Amniotic epithelial cell (primary cell): ENCODE measurements around the gene KLRF2.
"Not testable (repeated sequence)": the region's sequence is repeated elsewhere in the genome, so short reads cannot be mapped to it uniquely, and the experiment has no call there.

ENCODE experiments used
- DNase-seq: peaks from one replicate; pipeline ENCODE4 v3.0.0-alpha.2; 2010; ENCODE audit warnings: low read depth

The KLRF2 gene, protein sequence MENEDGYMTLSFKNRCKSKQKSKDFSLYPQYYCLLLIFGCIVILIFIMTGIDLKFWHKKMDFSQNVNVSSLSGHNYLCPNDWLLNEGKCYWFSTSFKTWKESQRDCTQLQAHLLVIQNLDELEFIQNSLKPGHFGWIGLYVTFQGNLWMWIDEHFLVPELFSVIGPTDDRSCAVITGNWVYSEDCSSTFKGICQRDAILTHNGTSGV

DNA sequence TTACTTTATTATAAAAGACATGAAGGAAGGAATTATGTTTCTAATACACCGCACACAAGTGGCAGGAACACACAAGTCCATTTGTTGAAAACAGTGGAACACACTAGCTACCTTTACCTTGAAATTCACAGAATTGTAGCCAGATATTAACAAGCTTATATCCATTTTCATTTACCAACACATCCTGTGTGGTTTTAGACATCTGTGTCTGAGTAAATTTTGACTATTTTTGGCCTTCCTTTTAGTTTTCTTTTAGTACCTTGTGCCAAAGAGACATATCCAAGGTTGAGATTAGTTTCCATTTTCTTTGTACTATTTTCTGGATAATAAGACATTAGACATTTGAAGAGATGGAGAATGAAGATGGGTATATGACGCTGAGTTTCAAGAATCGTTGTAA is at the start of gene KLRF2:
TSS of gene KLRF2 (plus strand) at position 244 of the 400 bp plus-strand sequence. CDS start at position 351, 107 bp downstream.
- no peak for DNase-seq

DNA sequence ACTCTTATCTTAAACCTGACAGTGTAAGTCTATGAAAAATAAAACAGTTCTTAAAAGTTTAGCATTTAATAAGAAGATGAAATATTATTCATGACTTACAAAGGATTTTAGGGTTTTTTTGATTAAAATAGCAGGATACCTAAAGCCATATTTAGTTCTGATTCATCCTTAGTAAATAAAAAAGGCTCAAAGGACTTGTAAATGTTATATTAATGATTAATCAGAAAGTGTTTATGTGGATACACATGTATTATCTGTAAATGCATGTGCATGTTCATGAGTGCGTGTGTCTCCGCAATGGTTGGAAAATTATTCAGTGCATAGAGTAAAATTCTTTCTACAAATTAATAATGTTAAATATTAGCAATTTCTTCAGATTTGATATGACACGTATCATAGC is 49.6 kb upstream of the KLRF2 start:
- DNase-seq = no peak

GRCh38 chr12:9843407-9843806 is 37.9 kb upstream of the KLRF2 start:
- DNase-seq = peak; percentile 22

- no peak for DNase-seq
Measured at GRCh38 chr12:9848899-9849298, 32.4 kb upstream of the KLRF2 start.

DNA sequence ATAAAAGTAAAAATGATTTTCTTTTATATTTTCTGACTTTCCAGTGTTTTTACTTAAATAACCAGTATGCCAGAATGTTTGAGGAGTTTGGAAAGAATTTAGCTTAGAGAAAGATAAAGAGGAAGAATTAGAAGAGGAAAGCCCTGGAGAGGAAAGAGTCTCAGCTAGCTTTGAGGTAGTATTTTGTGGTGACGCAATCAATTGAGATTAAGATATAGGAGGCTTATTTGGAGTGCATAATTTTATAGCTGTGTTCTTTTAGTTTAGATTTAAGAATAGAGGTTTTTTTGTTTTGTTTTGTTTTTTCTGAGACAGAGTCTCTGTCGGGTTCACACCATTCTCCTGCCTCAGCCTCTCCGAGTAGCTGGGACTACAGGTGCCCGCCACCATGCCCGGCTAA is 30.2 kb upstream of the KLRF2 start:
- no peak for DNase-seq

DNA sequence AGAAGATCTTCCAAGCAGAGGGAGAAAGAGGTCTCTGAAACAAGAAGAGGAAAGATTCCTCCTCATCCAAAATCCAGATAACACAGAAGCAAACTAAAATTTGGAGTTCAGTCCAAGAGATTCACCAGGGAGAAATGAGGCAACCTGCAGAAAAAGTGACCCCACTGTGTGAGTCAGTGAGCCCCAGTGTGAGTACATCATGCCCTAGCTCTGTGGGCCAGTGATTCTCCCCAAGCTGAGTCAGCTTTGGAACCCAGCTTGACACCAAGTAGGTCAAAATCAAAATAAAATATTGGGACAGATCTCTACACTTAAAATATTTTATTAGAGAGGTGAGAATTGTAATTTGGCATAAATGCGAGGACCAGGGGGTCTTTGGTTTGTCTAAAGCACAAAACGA is 29.4 kb upstream of the KLRF2 start:
- no peak for DNase-seq

GRCh38 chr12:9856151-9856550 is 25.1 kb upstream of the KLRF2 start:
- no peak for DNase-seq

GRCh38 chr12:9856894-9857293 is 24.4 kb upstream of the KLRF2 start:
- no peak for DNase-seq

DNA sequence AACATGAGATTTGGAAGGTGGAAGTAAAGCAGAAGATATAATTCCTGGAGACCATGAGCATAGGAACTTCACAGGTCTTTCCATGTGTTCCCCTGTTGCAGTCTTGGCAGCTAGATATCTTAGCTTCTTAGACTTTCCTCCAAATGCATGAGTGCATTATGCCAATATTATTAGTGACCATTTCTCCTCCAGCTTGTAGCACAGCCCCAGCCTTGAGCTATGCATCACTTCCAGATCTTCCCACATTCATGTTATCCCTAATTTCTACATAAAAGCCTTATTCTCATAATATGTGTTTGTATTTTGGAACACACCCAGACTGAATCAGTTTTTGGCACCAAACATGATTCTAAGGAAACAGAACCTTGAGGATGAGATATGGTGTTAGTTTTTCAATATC is 23.2 kb upstream of the KLRF2 start:
- DNase-seq = no peak

DNA sequence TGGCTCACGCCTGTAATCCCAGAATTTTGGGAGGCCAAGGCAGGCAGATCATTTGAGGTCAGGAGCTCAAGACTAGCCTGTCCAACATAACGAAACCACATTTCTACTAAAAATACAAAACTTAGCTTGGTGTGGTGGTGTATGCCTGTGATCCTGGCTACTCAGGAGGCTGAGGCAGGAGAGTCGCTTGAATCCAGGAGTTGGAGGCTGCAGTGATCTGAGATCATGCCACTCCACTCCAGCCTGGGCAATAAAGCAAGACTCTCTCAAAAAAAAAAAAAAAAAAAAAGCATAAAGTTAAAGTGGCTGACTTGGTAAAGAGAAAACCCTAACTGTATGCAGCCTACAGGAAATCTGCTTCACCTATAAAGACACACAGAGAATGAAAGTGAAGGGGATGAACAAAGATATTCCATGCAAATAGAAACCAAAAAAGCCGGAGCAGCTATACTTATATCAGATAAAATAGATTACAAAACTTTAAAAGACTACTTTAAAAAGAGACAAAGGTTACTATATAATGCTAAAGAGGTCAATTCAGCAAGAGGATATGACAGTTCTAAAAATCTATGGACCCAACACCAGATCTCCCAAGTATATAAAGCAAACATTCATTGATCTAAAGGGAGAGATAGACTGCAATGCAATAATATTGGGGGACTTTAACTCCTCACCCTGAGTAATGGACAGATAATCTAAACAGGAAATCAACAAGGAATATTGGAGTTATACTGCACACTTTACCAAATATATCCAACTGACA is 16.2 kb upstream of the KLRF2 start:
- no peak for DNase-seq

DNA sequence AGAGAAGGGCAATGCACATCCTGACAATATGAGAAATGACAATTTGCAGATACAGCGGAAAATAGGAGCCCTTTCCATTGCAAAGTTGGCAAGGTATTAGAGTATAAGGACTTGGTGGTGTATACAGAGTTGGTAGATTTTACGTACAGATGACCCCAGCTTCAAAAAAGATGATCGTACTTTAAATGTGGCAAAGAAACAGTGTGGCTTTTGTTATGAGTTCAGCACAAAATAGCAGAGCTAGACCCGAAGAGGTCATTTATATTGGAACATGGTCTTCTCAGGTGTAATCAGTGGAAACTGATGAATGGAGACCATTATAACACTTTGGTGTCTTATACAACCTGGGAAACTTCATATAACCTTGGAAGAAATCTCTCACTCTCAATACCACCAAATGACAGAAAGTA is 14.4 kb upstream of the KLRF2 start:
- DNase-seq = no peak

DNA sequence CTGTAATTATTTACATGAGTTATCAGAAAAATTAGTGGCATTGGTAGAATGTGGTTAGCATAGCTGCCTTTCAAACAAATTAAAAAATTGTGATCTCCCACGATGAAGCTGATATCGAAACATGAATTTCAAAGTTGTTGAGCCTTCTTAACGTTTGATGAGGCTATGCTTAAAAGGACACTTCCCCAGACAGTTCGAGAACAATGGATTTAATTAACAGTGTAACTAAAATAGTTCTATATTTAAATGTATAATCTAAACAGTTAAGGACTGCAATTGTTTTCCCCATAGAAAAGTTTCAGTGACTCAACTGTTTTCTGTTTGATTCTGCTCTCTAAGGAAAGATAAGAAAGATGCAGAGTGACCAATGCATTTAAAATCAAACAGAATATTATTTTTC is 13.8 kb upstream of the KLRF2 start:
- no peak for DNase-seq

DNA sequence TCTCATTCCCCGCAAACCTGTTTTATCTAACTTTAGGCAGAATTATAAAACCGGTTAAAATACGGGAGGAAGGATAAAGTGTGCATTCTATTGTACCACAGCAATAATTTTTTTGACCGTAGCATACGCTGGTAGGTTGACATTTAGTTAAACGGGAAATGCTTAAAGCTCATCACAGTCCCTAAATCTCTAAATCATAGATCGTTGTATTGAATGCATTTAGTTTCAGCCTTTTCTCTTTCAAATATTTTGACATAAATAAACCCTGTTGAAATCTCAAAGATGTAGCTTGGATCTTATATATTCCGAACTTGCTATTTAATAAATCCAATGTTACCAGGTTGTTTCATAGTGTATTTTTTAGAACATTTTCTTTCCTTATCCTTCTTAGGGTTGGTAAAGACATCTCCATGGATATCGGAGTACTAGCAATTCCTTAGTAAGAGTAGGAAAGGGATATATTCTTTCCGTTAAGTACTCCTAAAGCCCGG is 12.9 kb upstream of the KLRF2 start:
- no peak for DNase-seq

DNA sequence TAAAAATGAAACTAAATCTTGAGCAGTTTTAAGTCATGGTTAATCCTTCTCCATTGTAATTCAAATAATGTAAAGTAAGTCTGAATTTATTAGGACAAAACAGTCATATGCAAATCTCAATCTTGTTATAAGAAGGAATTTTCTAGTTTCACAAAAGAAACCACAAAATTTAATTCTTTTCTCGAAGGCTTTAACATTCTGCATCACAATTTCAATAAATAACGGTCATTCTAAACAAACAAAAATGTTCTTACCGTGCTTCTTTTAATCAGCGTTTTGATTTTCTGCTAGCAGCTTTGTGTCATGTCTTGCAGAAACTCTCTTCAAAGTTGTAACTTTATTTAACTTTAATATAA is 12.4 kb upstream of the KLRF2 start:
- DNase-seq = no peak

DNA sequence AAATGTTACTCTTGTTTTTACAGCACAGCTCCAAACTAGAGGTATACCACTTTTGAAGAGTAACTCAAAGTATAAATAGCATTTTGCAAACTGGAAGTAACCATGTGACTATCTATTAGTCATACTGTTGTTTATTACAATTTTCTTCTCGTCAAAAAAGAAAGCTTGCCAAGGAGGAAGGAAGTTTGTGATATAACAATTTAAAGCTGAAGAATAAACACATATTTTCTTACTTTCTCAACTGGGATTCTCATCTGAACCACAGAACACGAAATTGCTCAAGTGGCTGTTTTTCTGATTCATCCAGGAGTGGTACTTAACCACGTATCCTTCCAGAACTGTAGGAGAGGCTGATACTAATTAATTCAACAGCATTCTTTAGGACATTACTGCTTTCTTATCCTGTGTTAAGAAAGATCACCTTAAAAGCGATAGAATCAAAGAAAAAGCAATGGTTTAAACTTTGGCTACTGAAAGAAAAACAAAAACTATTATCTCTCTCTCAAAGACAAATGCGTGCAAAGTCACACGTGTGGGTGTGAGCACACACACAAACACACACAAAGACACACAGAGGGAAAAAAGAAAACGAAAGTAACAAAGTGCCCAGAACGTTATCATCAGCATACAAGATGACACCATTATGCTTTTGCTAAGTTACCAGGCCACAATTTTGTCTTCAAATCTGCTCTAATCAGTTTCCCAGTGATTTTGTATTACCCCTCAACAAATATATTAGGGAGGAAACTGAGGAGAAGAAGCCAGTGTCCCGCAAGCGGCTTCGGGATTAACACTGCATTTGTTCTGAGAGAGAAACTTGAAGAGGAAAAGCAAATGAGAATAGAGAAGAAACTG is 11.8 kb upstream of the KLRF2 start, which contains the start of gene CLEC2B:
TSS of gene CLEC2B (minus strand) at position 48 of the 855 bp plus-strand sequence.
- peak; percentile 97 for DNase-seq

- DNase-seq = peak; percentile 15
Measured at GRCh38 chr12:9870286-9870866, 10.9 kb upstream of the KLRF2 start.

- no peak for DNase-seq
Measured at GRCh38 chr12:9872162-9872561, 9.1 kb upstream of the KLRF2 start.

DNA sequence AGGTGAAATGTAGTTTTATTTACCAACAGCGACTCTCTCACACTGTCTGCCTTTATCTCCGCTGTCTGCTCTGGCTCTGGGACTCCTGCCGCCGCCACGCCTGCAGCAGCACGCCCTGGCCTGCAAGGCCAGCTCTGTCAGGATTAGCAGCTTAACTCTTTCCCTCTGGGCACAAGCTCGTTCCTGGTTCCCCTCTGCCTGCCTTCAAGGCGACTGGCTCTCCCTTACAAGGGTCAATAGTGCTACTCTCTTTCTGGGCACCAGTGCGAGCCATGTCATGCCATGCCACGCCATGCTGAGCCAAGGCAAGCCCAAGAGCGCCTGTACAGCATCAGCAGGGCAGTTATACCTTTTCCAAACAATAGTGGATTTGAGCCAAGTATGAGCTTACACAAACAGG is 8.5 kb upstream of the KLRF2 start:
- DNase-seq = no peak

- DNase-seq = not testable (repeated sequence)
Measured at GRCh38 chr12:9876120-9876519, 5.2 kb upstream of the KLRF2 start.

DNA sequence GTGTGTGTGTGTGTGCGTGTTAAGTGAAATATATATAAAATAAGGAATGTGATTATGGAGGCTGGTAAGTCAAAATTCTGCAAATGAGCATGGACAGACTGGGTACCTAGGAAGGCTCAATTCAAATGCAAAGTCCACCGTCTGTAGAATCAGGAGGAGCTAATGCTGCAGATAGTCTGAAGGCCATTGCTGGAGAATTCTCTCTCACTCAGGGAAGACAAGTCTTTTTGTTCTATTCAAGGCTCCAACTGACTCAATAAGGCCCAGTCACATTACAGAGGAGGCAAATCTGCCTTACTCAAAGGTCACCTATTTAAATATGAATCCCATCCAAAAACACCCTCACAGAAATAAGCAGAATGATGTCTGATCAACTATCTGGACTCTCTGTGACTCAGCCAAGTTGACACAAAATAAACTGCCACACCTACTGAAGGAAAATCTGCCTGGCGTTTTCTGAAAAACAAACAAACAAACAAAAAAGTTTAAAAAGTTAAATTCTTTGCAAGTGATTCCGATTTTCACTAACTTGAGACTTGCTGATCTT is 684 bp upstream of the KLRF2 start:
- no peak for DNase-seq

- DNase-seq = no peak
Measured at GRCh38 chr12:9881988-9882387, 699 bp downstream of the KLRF2 start.

GRCh38 chr12:9883175-9883574 is 1.9 kb downstream of the KLRF2 start:
- peak; percentile 33 for DNase-seq
